ENCODE results near the gene GBP7.
"Not testable (repeated sequence)": the region's sequence is repeated elsewhere in the genome, so short reads cannot be mapped to it uniquely, and the experiment has no call there.

Gene GBP7
- total RNA-seq = 0 to 2.3 (median 0.07) reads per million in 18 experiments

GRCh38 chr1:89175601-89176256, at the start of gene GBP7:
GBP7 (minus strand) TSS chr1:89176003; CDS start chr1:89171935, 4,068 bp downstream.
- DNase-seq = no peak

GRCh38 chr1:89221341-89221740, 45.5 kb upstream of the GBP7 start:
- no peak for DNase-seq

DNA sequence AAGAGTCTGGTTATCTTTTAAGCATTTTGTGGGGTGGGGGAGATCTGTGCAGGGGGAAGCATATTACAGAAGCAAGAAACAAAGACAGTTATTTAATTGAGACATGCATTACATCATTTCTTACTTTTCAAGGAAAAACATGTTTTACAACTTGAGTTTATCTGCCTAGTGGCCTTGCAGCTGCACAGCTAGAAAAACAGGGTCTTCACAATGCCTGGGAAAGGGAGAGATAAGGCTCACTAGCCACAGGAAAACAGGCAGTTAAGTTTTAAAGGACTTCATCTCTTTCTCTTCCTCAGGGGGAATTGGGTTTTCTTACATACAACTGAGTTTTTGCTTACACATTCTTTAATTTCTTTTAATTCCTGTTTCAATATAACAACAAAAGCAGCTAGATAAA, 44.0 kb upstream of the GBP7 start:
- not testable (repeated sequence) for DNase-seq

GRCh38 chr1:89218941-89219340, 43.1 kb upstream of the GBP7 start:
- DNase-seq = not testable (repeated sequence)

- no peak for DNase-seq
Measured at GRCh38 chr1:89213347-89213746, 37.5 kb upstream of the GBP7 start.

GRCh38 chr1:89211035-89211634, 35.3 kb upstream of the GBP7 start:
- DNase-seq = no peak

GRCh38 chr1:89206373-89206772, 30.6 kb upstream of the GBP7 start:
- no peak for DNase-seq

- DNase-seq = no peak
Measured at GRCh38 chr1:89203166-89203565, 27.4 kb upstream of the GBP7 start.

DNA sequence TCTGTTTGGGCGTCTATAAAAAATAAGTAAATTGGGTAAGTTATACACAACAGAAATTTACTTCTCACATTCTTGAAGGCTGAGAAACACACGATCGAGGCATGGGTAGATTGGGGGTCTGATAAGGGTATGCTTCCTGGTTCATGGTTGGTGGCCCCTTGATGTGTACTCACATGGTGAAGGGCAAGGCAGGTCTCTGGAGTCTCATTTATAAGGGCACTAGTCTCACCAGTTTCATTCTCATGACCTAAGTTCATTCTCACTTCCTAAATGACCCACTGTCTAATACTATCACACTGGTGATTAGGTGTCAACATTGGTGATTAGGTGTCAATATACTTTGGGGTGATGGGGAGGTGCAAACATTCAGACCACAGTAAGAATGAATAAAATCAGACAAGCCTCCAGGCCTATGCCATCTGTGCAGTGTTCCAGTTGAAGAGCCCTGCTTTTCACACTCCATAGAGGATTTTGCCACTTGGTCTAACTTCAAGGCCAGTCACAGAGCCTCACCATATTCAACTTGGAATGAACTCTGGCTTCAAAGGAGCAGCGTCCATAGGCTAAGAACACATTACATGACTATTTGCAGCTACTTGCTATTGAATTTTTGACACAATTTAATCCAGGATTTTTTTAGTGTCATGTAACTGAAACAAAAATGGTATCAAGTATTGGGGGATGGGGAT, 25.4 kb upstream of the GBP7 start:
- DNase-seq = no peak

DNA sequence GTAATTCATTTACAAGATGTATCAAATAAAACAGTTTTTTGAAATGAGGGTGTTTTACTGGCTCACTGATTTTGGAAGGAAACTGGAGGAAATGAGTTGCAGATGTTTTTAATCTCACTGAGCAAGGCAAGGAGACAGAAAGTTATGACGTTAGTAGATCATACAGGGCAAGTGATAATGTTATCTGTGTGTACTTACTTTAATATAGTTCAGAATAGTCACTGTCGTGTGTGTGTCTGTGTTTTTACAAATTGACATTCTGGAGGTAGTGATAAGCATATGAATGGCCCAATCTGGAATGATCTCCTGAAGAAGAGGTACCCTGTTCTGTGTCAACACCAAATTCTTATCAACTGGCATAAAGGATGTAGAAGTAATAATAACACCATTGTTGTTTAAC, 24.9 kb upstream of the GBP7 start:
- no peak for DNase-seq

- DNase-seq = no peak
Measured at GRCh38 chr1:89199525-89200031, 23.8 kb upstream of the GBP7 start.

DNA sequence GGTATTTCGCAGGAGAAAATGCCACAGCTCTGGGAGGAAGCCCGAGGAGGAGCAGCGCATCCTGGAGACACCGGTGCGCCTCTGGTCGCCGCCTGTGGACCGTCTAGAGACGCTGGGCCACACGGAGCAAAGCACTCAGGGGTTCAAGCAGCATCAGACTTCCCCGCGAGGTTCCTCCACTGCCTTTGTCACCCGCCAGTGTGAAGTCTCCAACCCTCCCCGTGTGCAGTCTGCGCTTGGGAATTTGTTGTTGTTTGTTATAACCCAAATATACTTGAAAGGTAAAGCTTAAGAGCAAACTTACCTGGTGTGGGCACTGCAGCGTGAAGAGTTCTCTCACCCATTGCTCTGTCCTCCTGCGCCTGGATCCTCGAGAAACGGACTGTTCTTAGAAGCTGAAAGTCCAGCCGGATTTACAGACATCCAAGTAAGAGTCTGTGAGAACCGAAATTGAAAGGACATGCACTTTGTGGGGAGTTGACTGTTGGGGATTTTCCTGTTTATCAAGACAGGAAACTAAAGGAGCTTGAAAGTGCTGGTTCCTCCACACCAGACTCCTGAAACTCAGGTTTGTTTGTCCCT, 22.8 kb upstream of the GBP7 start, which contains the start of gene GBP4:
Gene GBP4, minus strand, starts transcription at position 452 of the 582 bp plus-strand sequence. Its CDS starts 108 bp downstream, at position 344.
- peak; percentile 52 to 56 for DNase-seq

DNA sequence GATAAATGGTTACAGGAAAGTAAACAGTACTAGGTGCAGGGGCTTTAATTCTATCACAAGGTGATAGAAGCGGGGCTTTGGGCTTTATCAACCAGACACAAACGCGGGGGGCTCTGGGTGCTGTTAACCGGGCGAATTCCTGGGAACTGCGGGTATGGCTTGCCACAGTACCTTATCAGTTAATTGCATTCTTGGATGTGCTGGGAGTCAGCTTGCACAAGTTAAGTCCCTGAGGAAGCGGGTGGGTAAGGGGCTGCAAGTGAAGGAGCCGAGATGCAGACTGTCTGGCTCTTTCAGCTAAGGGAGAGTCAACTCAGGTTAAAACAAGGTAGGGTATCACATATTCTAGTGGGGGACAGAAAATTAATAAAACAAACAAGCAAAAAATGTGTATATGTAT, 22.3 kb upstream of the GBP7 start:
- DNase-seq = no peak

GRCh38 chr1:89195476-89195875, 19.7 kb upstream of the GBP7 start:
- no peak for DNase-seq

GRCh38 chr1:89191314-89191713, 15.5 kb upstream of the GBP7 start:
- DNase-seq = no peak

GRCh38 chr1:89190017-89190416, 14.2 kb upstream of the GBP7 start:
- DNase-seq = no peak

- no peak for DNase-seq
Measured at GRCh38 chr1:89179343-89179742, 3.5 kb upstream of the GBP7 start.

GRCh38 chr1:89176971-89177370, 1.2 kb upstream of the GBP7 start:
- no peak for DNase-seq

GRCh38 chr1:89174491-89174890, 1.3 kb downstream of the GBP7 start:
- DNase-seq = no peak

- no peak for DNase-seq
Measured at GRCh38 chr1:89172468-89173143, 3.2 kb downstream of the GBP7 start.

- DNase-seq = peak in 1 of 2 donors; percentile 34
Measured at GRCh38 chr1:89171067-89171438, 4.8 kb downstream of the GBP7 start.

Data from inflammatory macrophage (primary cell).